GM12878 (cell line): ENCODE results near the gene UNC80. TPM values are rescaled to one million over a fixed set of nuclear protein-coding genes. Genes with fewer than 3 reads are reported as not detected.

Experiments
- ATAC-seq: fragments of 200-7000 bp; cut with Tn5 transposase; 3 replicates; pipeline ENCODE4 v1.9.1; 2020; ENCODE audit warnings: mild to moderate bottlenecking, moderate library complexity
- BruUV-seq: library from RNA; stranded (reverse); fragments of 400-500 nt; replicated peaks from 2 replicates; lab custom pipeline; 2021; lab: Mats Ljungman, UMichigan
- CTCF ChIA-PET: fragments of 300-600 bp; sonication (Branson Sonifier 250); formaldehyde crosslinking; extraction: SDS; loops from one replicate; lab custom pipeline; 2021; ENCODE audit warnings: inconsistent platforms; lab: Yijun Ruan, JAX
- POLR2A ChIA-PET: fragments of 350-600 bp; formaldehyde crosslinking; extraction: SDS; loops from one replicate; lab custom pipeline; 2021; ENCODE audit warnings: inconsistent platforms; lab: Charles Lee
- RAD21 ChIA-PET: fragments of 300-600 bp; sonication (Branson Sonifier 250); formaldehyde crosslinking; loops from one replicate; lab custom pipeline; 2023; ENCODE audit warnings: antibody characterized with exemption; ENCODE audit not compliant: unreplicated experiment; lab: Charles Lee
- SMC1A ChIA-PET: fragments of 300-600 bp; sonication (Branson Sonifier 250); formaldehyde crosslinking; loops from one replicate; lab custom pipeline; 2023; ENCODE audit not compliant: unreplicated experiment, uncharacterized antibody; lab: Charles Lee
- DNase-seq: peaks from one replicate; pipeline ENCODE4 v3.0.0-alpha.2; 2011; ENCODE audit warnings: low read depth, low spot score
- FAIRE-seq: peaks from 3 replicates; lab custom pipeline; 2011; peaks lifted over from hg19 to GRCh38; lab: Jason Lieb, UNC
- H2AFZ ChIP-seq: 2 replicates; pipeline ENCODE4 v1.6.0; 2011; ENCODE audit warnings: low read depth, low read length, control low read depth; ENCODE audit not compliant: control insufficient read depth
- H3K27ac ChIP-seq: 2 replicates; pipeline ENCODE4 v1.5.1; 2011; ENCODE audit warnings: control low read depth; ENCODE audit not compliant: control insufficient read depth, insufficient read depth
- H3K27me3 ChIP-seq, 2 experiments: replicated peaks in 1 of 2; 2 replicates each; pipeline versions ENCODE4 v1.6.0 to v1.6.1; 2011; ENCODE audit warnings: low read length in 1 of 2; ENCODE audit not compliant: control insufficient read depth in 2 of 2, insufficient read depth in 2 of 2
- H3K36me3 ChIP-seq, 2 experiments: 2 replicates each; pipeline ENCODE4 v1.5.1; 2011; ENCODE audit warnings: low read length in 1 of 2; ENCODE audit not compliant: control insufficient read depth in 2 of 2, insufficient read depth in 2 of 2
- H3K4me1 ChIP-seq: 2 replicates; pipeline ENCODE4 v1.6.1; 2011; ENCODE audit warnings: mild to moderate bottlenecking, low read length, moderate library complexity, mixed read lengths; ENCODE audit not compliant: control insufficient read depth, insufficient read depth
- H3K4me2 ChIP-seq: 2 replicates; pipeline ENCODE4 v1.6.0; 2011; ENCODE audit warnings: control low read depth; ENCODE audit not compliant: control insufficient read depth, insufficient read depth
- H3K4me3 ChIP-seq: fragments of 200-600 bp; sonication (generic); 2 replicates; pipeline ENCODE4 v1.5.1; 2016
- H3K79me2 ChIP-seq: 2 replicates; pipeline ENCODE4 v1.6.0; 2011; ENCODE audit warnings: low read length; ENCODE audit not compliant: control insufficient read depth, insufficient read depth
- H3K9ac ChIP-seq: 2 replicates; pipeline ENCODE4 v1.8.0; 2011; ENCODE audit warnings: low read length, control low read depth, mixed read lengths; ENCODE audit not compliant: control insufficient read depth, insufficient read depth
- H3K9me3 ChIP-seq: replicated peaks from 3 replicates; pipeline ENCODE4 v1.5.1; 2011; ENCODE audit warnings: mild to moderate bottlenecking, low read length; ENCODE audit not compliant: control insufficient read depth, insufficient read depth
- H4K20me1 ChIP-seq: 2 replicates; pipeline ENCODE4 v1.6.0; 2011; ENCODE audit not compliant: control insufficient read depth, insufficient read depth
- BCLAF1 ChIP-seq: fragments of 450-650 bp; IDR thresholded peaks from 2 replicates; pipeline ENCODE4 v1.6.1; 2017; ENCODE audit warnings: antibody characterized with exemption, mild to moderate bottlenecking, moderate library complexity
- CEBPZ ChIP-seq: fragments of 150-350 bp; IDR thresholded peaks from 2 replicates; pipeline ENCODE4 v1.6.1; 2016; ENCODE audit warnings: low read depth, low read length
- HDAC6 ChIP-seq: fragments of 200-600 bp; sonication (generic); IDR thresholded peaks from one replicate; pipeline ENCODE4 v1.8.0; 2017; ENCODE audit warnings: antibody characterized with exemption; ENCODE audit not compliant: unreplicated experiment
- IRF4 ChIP-seq: IDR thresholded peaks from 2 replicates; pipeline ENCODE4 v1.6.1; 2011; ENCODE audit warnings: low read depth, low read length
- PBX3 ChIP-seq: IDR thresholded peaks from 2 replicates; pipeline ENCODE4 v1.6.1; 2011; ENCODE audit warnings: mild to moderate bottlenecking, low read depth, low read length, moderate library complexity; ENCODE audit not compliant: insufficient replicate concordance
- ZBTB40 ChIP-seq: fragments of 450-650 bp; IDR thresholded peaks from 2 replicates; pipeline ENCODE4 v1.6.1; 2016; ENCODE audit warnings: mild to moderate bottlenecking, moderate library complexity, borderline replicate concordance
- ZNF592 ChIP-seq: fragments of 450-650 bp; IDR thresholded peaks from 2 replicates; pipeline ENCODE4 v1.6.1; 2017; ENCODE audit warnings: mild to moderate bottlenecking, moderate library complexity
- WGBS: methylation state at CpG from one replicate; pipeline ENCODE4 v1.1.6; 2016; ENCODE audit warnings: low lambda C conversion rate; ENCODE audit not compliant: insufficient replicate concordance, insufficient coverage; ENCODE audit errors: missing lambda C conversion rate; 5-methylcytosine and 5-hydroxymethylcytosine counted together
- in situ Hi-C: fragments of 300-500 bp; cut with MboI; formaldehyde crosslinking; loops from 9 replicates; pipeline ENCODE4 v1.14.3; 2018; ENCODE audit warnings: mixed read lengths
- intact Hi-C: fragments of 100-400 bp; cut with micrococcal nuclease; formaldehyde crosslinking; loops from one replicate; pipeline ENCODE4 v1.14.2; 2022; ENCODE audit not compliant: unreplicated experiment
- polyA plus RNA-seq, 11 experiments: library from polyadenylated mRNA; depleted of rRNA in 4 of 11; unstranded in 6 of 11; stranded (reverse) in 5 of 11; fragments of >200 nt; fragmentation: Nextera tagmentation in 4 of 11; fragmentation: Illumina TruSeq in 1 of 11; extraction: Ambion mirVana in 4 of 11; extraction: Trizol in 1 of 11; gene quantifications; 1 replicate in 1 of 11; 2 replicates in 10 of 11; pipeline versions ENCODE4 v1.2.1 to v1.2.3, GENCODE V29; 2011 to 2016; ENCODE audit warnings: inconsistent platforms in 2 of 11, missing spikeins in 2 of 11, low read depth in 1 of 11
- total RNA-seq, 4 experiments: library from RNA; depleted of rRNA in 3 of 4; stranded (reverse); fragments of >200 nt in 3 of 4; fragmentation: Illumina TruSeq in 1 of 4; extraction: Trizol in 1 of 4; gene quantifications; 2 replicates each; pipeline versions ENCODE4 v1.2.1 to v1.2.3, GENCODE V29; 2013 to 2021

UNC80 gene
- total and polyA plus RNA-seq, 10 of the 15 experiments (the other 5 are each of a cell fraction or from before 2014, with no cell fraction given), result not detected

GRCh38 chr2:209772290-209772685 lies 656 bp downstream of the UNC80 start:
- no peak for FAIRE-seq
- TF ChIP-seq BCLAF1 (no peak), PBX3 (no peak), IRF4 (no peak), CEBPZ (no peak), ZNF592 (no peak), ZBTB40 (no peak), HDAC6 (no peak)

More at GRCh38 chr2:209772290-209772685, 656 bp downstream of the UNC80 start:
- Histone ChIP-seq H3K27me3 (peaks cover 0 to 2% of the 10 kb centered on the region in 2 experiments; a peak in 1 of 4 replicates), H3K4me3 (no peak overlapping the region), H3K4me1 (no peaks in the 10 kb centered on the region), H3K4me2 (no peak overlapping the region), H4K20me1 (no peaks in the 10 kb centered on the region), H2AFZ (no peak overlapping the region), H3K79me2 (no peaks in the 10 kb centered on the region), H3K27ac (no peak overlapping the region), H3K9ac (no peak overlapping the region), H3K9me3 (no peaks in the 10 kb centered on the region), H3K36me3 (no peaks in the 10 kb centered on the region)
- SMC1A ChIA-PET, result interaction anchor here (1.4 kb wide), 1 partner anchor 9 kb away, joined by 3 read pairs; no protein-coding TSS in a partner anchor
- in situ Hi-C loops, result no loop called here
- ATAC-seq (no peak), DNase-seq (no peak)
- CTCF ChIA-PET, result no interaction called here
- intact Hi-C loops, result no loop called here
- 46% methylated on average over 8 of the region's 8 CpGs for WGBS
- RAD21 ChIA-PET, result no interaction called here
- POLR2A ChIA-PET, result no interaction called here
- no TSS peak for BruUV-seq
